Parathyroid adenoma (tissue), 2 donors: ENCODE data around the gene AKAP11.
A peak's percentile ranks its signal among the peaks of the same experiment; 100 is the strongest.

Source experiments
- H2AFZ ChIP-seq: fragments of 300-600 bp; sonication (generic); one replicate; pipeline ENCODE4 v1.7.0; 2017; ENCODE audit warnings: antibody characterized with exemption, mild to moderate bottlenecking
- H3K27ac ChIP-seq: fragments of 300-600 bp; sonication (generic); one replicate; pipeline ENCODE4 v1.7.0; 2017
- H3K27me3 ChIP-seq: fragments of 300-600 bp; sonication (generic); one replicate; pipeline ENCODE4 v1.7.0; 2017; ENCODE audit warnings: low read length; ENCODE audit not compliant: control insufficient read depth, insufficient read depth
- H3K36me3 ChIP-seq: fragments of 300-600 bp; sonication (generic); one replicate; pipeline ENCODE4 v1.7.0; 2017; ENCODE audit warnings: low read length; ENCODE audit not compliant: control insufficient read depth, insufficient read depth
- H3K4me1 ChIP-seq: fragments of 300-600 bp; sonication (generic); one replicate; pipeline ENCODE4 v1.7.0; 2017; ENCODE audit warnings: control low read depth
- H3K4me2 ChIP-seq: fragments of 300-600 bp; sonication (generic); one replicate; pipeline ENCODE4 v1.7.0; 2017; ENCODE audit warnings: low read length
- H3K4me3 ChIP-seq: fragments of 300-600 bp; sonication (generic); one replicate; pipeline ENCODE4 v1.7.0; 2017; ENCODE audit warnings: low read depth, low read length
- H3K79me2 ChIP-seq: fragments of 300-600 bp; sonication (generic); one replicate; pipeline ENCODE4 v1.7.0; 2017; ENCODE audit warnings: control low read depth
- H3K9ac ChIP-seq: fragments of 300-600 bp; sonication (generic); one replicate; pipeline ENCODE4 v1.7.0; 2017; ENCODE audit warnings: mild to moderate bottlenecking
- H3K9me3 ChIP-seq: fragments of 300-600 bp; sonication (generic); one replicate; pipeline ENCODE4 v1.7.0; 2017; ENCODE audit warnings: low read length; ENCODE audit not compliant: control insufficient read depth
- CTCF ChIP-seq: fragments of 300-600 bp; sonication (generic); IDR thresholded peaks from one replicate; pipeline ENCODE4 v1.7.0; 2017; ENCODE audit warnings: antibody characterized with exemption, mild to moderate bottlenecking
- donor health status: primary hyperparathyroidism.

AKAP11 gene

GRCh38 chr13:42333613-42334328 is 61.8 kb downstream of the AKAP11 start:
- Histone ChIP-seq H3K36me3 (no peaks in the 10 kb centered on the region), H3K9me3 (no peaks in the 10 kb centered on the region), H3K4me1 (no peaks in the 10 kb centered on the region), H3K9ac (no peak overlapping the region), H3K79me2 (no peaks in the 10 kb centered on the region), H3K4me2 (no peak overlapping the region), H2AFZ (peak overlapping the region; percentile 38), H3K27me3 (no peaks in the 10 kb centered on the region), H3K27ac (no peak overlapping the region), H3K4me3 (no peak overlapping the region)
- no peak for TF ChIP-seq CTCF

GRCh38 chr13:42334329-42334706 is 62.4 kb downstream of the AKAP11 start:
- no peaks in the 10 kb centered on the region for H3K9me3 ChIP-seq
- H3K79me2 ChIP-seq, result no peaks in the 10 kb centered on the region
- no peaks in the 10 kb centered on the region for H3K27me3 ChIP-seq
- H3K4me1 ChIP-seq, result no peaks in the 10 kb centered on the region
- TF ChIP-seq CTCF, result no peak
- H3K9ac ChIP-seq, result no peak overlapping the region
- H3K4me2 ChIP-seq, result no peak overlapping the region
- no peak overlapping the region for H3K4me3 ChIP-seq
- H3K27ac ChIP-seq, result no peak overlapping the region
- peak overlapping the region; percentile 38 for H2AFZ ChIP-seq
- no peaks in the 10 kb centered on the region for H3K36me3 ChIP-seq

- Histone ChIP-seq H3K36me3 (no peaks in the 10 kb centered on the region), H3K4me1 (no peaks in the 10 kb centered on the region), H3K79me2 (no peaks in the 10 kb centered on the region), H2AFZ (no peak overlapping the region), H3K9ac (no peak overlapping the region), H3K4me2 (no peak overlapping the region), H3K27ac (no peak overlapping the region), H3K27me3 (no peaks in the 10 kb centered on the region), H3K9me3 (no peaks in the 10 kb centered on the region), H3K4me3 (no peak overlapping the region)
- TF ChIP-seq CTCF, result no peak
Observed at GRCh38 chr13:42337808-42338600, 66.1 kb downstream of the AKAP11 start.

- H3K27me3 ChIP-seq, result no peaks in the 10 kb centered on the region
- H3K4me2 ChIP-seq, result no peak overlapping the region
- H3K9me3 ChIP-seq, result no peaks in the 10 kb centered on the region
- no peak for TF ChIP-seq CTCF
- H3K9ac ChIP-seq, result no peak overlapping the region
- no peaks in the 10 kb centered on the region for H3K79me2 ChIP-seq
- no peak overlapping the region for H3K4me3 ChIP-seq
- H2AFZ ChIP-seq, result no peak overlapping the region
- no peak overlapping the region for H3K27ac ChIP-seq
- no peaks in the 10 kb centered on the region for H3K36me3 ChIP-seq
- no peaks in the 10 kb centered on the region for H3K4me1 ChIP-seq
Observed at GRCh38 chr13:42345367-42345766, 73.4 kb downstream of the AKAP11 start.
